GM21360 (cell line): ENCODE data around the gene ERAP2.
A peak's percentile ranks its signal among the peaks of the same experiment; 100 is the strongest.
"Not testable (repeated sequence)": the region's sequence is repeated elsewhere in the genome, so short reads cannot be mapped to it uniquely, and the experiment has no call there.

Experiments used
- ATAC-seq: cut with Tn5 transposase; IDR thresholded peaks from one replicate; pipeline ENCODE4 v1.9.1; 2021; ENCODE audit warnings: mild to moderate bottlenecking, moderate library complexity; ENCODE audit not compliant: unreplicated experiment

ERAP2 gene

DNA sequence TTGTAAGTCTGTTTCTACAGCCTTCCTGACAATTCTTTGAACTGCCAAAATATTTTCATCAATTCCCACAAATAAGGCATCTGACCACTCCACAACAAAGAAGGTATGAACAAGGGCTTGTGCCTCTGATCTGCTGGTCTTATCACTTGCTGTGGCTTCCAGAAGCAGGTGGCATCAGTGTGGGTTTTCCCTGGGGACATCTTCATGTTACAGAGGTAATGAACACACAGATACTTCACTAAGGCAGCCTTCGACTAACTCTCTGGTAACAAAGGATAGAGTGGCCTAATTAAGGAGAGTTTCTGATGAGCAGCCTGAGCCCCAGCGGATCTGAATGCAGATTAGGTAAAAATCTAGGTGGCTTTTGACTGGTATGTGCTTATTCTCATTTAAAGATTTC lies 15.2 kb upstream of the ERAP2 start:
- ATAC-seq = no peak

DNA sequence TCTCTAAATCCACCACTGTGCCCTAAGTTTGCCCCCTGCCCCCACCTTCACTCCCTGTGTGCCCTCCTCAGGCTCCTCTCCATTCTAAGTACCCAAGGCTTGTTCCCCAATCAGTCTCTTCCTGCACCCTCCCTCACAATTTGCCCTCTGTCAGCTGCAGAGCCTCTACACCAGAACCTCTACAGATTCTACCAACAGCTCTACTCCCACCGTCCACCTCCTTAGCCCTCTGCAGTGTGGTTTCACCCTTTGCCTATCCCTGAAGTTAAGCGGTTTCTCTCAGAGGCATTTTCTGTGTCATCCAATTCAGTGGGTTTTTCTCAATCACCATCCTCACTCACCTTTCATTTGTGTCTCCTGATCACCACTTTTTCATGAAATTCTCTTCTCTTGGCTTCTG lies 13.2 kb upstream of the ERAP2 start:
- ATAC-seq = no peak

DNA sequence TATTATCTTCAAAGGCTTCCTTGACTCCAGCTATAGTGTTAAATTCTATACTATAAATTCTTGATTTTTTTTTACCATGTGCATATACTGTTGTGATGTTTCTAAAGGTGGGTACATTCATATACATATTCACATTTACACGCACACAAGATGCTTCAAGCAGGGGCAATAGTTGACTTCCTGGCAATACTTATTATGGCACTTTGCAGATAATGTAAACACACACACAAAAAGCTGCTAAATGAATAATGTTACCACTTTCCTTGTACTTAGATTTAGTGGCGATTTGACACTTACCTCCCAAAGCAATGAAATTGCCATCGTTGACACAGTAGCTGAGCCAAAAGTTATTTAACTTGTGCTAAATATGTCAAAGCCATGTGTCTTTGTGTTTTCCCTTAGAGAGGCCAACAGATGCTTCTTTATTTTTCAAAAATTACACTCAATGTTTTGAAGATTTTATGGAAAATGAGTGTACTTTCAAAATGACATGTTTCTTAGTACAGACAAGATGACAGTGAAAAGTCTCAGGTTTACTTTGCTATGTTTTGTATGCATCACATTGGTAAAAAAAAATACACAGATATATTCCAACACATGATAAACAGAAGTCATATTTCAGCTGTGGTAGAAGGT lies 12.2 kb upstream of the ERAP2 start:
- no peak for ATAC-seq

DNA sequence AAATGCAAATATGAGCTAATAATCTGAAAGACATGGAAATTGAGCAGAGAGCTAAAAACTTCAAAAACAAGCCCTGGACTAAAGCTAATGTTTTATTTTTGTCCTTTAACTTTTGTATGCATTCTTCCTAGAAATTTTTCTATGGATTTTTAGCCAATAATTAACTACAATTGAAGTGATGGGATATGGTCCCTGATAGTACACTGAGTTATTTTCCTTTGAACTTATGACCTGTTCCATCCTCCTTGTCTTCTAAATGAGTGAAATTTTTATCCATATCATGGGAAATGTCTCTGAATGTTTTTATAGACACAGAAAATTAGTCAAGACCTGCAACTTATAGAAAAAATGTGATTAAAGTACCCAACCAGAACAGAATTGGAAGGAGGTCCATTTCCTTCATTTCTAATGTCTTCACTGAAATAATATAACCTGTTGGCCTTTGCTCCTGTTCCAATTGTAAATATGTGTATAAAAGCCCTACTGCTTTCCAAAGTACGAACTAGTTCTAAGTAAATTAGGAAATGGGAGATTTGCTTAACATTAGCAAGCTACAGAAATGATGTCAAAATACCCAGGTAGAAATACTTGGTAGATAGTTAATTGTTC lies 11.3 kb upstream of the ERAP2 start:
- no peak for ATAC-seq

DNA sequence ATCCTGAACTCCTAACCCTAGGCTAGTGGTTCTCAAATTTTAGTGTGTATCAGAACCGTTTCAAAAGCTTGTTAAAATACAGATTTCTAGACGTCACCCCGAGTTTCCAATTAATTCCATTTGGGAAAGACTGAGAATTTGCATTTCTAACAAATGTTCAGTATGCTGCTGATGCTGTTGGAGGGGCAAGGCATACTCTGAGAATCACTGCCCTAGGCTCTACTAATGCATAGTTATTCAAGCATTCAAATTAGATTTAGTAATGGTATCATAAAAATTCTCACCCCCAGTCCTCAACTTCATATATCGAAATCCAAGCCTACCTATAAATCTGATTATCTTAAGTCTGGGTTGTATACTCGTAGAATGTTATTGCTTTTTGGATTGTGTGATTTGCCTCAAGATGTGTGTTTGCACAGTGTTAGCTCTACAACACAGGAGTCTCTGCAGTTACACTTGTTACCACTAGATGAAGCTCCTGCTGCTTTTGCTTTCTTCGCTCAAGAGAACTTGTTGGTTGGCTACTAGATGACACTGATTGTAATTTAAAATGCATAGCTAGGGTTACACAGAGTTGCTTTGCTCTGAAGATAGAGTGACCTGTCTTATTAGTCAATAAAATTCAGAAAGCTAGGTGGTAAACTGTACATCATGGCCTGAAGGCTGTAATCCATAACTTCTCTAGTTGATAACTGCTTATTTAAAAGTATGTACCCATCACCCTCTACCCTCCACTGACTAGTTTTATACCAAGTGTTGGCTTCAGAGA lies 7.5 kb upstream of the ERAP2 start:
- peak; percentile 68 for ATAC-seq

DNA sequence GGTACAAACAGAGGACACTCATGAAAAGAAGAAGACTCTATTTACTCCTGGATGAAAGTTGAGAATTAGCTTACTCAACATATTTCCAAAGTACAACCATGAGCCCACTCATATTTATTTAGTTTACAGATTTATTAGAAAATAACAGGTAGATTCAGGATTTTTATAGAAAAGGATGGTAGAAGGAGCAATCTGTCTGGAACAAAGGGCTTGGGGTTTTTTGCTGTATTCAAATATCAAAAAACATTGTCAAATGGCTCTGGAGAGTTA lies 7.0 kb upstream of the ERAP2 start:
- no peak for ATAC-seq

DNA sequence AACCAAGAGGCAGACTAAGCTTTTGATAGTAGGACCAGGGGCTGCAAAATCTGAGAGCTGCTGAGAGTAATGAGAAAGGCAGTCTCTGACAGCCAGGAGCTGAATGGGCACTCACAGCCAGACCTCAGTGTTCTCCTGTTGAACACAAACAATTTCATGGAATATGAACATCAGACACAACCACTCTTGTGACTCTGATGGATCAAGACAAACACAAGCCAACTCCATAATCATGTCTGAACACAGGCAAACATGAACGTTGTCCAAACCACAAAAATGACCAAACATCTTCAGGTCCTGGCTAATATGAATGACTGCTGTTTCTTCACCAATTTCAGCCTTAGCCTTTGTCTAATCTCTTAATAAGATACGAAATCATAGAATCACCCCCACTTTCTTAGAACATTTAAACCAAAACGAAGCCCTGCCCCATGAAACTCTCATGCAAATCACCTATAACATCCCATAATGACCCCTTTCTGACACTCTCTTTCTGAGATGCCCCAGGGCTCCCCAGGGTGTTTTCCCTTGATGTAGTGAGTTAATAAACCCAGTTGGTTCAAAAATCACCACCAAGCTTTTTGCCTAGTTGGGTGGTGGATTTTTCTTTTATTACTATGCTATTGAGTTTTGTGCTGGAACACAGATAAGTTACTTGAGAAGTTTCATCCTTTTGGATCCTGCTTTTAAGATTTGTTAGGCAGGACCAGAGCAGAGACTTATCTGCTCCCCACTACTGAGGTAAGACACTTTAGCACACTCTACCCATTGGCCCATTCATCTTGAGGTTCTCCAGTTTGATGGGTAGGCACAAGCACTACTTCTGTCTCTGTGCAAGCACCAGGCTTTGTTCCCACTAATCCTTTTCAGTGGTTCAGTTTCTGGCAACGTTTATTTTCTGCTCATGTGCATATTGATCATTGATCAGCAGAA lies 5.9 kb upstream of the ERAP2 start:
- ATAC-seq = peak; percentile 65

DNA sequence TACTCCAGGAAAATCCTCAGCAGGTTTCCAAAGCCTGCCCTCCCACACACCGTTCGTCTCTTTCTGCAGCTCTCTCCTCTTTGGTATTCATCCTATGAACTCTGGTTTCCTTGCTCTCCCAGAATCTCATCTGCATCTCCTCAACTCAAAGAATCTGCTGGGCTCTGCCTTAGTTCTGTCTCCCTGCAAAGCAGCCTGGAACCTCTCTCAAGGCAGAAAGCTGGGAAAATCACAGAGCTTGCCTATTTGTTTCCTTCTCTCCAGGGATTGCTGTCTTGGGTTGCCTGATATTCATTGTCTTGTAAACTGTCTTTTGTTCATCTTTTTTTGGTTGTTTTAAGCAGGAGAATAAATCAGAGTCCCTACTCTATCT lies 5.3 kb upstream of the ERAP2 start:
- ATAC-seq = no peak

DNA sequence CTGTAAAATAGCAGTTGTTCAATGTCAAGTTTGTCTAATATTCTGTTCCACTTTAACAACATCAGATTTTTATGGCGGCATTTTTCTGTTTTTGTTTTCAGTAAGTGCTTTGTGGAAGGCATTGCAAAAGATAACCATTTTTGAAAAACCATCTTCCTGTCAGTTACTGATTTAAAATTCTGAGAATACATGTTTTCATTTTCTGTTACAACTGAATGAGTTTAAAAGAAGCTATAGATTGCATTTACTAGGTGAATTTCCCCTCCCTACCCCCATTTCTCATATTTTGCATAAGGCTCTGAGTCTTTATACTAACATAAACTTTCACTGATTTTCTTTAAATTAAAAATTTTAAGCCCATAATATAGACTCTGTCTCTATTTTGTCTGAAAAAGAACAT lies 4.6 kb upstream of the ERAP2 start:
- ATAC-seq = no peak

DNA sequence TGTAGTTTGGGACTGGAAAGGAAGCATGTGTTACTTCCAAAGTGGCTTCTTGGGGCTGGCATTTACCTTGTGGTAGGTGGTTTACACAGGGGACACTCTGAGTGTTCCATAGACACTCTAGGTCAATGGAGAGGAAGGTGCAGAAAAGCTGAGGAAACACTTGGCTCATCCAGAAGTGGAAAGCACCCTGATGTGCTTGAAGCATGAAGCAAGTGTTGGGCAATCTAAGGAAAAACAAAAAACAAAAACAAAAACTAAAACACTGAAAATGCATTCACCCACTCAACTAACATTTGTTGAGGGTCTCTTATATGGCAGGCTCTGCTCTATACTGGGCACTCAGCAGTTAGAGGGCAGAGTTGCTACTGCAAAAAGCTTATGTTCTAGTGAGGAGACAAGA lies 2.9 kb upstream of the ERAP2 start:
- ATAC-seq = no peak

DNA sequence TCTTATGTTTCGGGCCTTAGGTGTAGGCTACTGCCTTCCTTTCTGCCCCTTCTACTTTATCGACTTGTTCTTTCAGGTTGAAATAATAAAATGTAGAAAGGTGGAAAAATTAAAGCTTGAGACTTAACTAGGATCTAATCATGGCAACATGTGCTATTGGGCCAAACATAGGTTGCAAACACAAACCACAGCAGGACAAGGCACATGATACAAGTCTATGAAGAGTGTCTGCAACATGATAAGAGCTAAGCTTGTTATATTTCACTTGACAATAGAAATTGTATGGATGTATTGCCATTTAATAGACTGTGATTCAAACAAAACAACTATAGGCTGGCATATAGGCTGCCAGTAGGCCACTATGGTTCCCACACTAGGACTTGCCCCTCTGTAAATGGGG lies 1.7 kb upstream of the ERAP2 start:
- no peak for ATAC-seq

DNA sequence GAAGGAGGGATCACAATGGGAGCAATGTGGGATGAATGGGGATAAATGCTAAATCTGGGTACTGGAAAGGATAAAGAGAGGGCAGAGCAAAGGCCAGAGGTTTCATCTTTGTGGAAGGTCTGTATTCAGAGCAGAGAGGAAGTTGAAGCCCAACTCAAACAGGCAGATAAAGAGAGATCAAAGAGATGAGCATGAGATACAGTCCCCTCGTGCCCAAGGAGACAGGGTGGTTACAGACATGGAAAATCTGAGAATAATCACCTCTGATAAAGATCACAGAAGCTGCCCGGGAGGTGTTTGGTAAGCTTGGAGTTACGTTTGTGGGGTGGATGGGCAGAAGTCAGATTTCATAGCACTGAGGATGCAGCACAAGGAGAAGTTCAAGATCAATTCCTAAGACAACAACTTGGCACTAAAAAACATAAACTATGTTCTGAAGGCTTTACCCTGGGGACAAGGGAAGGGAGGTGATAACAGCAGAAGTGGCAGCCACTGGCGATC lies 459 bp upstream of the ERAP2 start:
- peak; percentile 4 for ATAC-seq

DNA sequence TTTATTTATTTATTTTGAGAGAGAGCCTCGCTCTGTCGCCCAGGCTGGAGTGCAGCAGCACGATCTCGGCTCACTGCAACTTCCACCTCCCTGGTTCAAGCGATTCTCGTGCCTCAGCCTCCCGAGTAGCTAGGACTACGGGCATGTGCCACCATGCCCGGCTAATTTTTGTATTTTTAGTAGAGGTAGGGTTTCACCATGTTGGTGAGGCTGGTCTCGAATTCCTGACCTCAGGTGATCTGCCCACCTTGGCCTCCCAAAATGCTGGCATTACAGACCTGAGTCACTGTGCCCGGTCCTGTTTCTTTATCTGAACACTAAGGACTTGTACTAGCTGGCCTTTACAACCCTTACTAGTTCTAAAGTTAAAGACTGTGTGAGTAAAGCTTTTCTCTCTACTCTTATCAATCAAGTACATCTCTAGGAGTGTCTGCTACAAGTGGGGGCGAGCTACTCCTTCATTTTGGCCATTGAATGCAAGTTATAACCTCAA lies 723 bp downstream of the ERAP2 start:
- ATAC-seq = not testable (repeated sequence)

DNA sequence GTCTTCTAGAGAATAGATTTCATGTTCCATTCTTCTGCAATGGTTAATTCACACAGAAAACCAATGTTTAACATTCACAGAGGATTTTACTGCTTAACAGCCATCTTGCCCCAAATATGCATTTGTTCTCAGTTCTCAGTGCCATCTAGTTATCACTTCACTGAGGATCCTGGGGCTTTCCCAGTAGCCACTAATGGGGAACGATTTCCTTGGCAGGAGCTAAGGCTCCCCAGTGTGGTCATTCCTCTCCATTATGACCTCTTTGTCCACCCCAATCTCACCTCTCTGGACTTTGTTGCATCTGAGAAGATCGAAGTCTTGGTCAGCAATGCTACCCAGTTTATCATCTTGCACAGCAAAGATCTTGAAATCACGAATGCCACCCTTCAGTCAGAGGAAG lies 3.4 kb downstream of the ERAP2 start:
- no peak for ATAC-seq

DNA sequence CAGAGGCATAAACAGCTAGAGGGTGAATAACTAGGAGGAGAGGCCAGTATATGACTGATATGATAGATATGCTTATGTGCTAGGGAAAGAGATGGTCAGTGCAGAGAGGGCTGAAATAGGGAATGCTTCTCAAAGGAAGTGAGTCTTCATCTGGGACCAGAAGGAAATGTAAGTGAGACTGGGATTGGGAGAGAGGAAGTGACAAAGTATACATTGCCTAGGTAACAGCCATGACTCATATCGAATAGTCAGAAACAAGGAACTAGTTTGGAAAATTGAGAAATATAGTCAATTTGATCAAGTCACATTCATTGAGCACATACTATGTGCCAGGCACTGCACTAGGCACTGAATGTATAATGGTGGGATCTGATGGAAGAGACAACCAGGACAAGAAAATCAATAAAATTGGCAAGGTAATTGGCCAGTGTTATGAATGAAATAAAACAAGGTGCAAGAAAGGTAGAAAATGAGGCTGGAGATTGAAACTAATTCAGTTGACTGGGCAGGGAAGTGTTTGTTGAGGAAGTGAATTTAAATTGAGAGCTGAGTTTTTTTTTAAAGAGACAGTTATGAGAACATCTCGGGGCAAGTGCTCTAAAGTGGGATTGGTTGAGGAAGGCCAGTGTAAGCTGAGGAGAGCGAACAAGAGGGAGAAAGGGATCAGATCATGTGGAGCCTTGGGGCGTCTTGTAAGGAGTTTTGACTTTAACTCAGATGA lies 4.3 kb downstream of the ERAP2 start:
- ATAC-seq = no peak

DNA sequence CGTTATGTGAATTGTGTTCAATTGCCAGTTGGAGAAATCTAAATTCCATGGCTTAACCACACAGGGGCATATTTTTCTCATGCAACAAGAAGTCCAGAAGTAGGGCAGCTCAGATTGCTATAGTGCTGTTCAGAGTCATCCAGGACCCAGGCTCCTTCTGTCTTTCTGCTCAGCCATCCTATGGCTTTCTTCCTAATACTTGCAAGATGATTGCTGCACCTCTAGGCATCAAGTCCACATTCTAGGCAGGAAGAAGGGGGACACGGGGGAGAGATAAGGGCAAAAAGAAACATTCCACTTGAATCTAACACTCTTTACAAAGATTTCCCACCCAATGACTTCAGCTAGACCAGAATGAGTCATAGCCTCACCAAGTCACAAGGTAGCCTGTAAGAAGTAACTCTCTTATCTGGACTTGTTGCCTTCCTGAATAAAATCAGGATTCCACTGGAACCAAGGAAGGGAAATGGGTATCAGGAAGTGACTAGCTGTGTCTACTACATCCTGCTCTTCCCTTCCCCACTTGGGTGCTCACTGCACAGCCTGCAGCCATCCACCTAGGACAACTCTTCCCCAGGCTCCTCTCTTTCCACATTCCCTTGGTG lies 5.3 kb downstream of the ERAP2 start:
- no peak for ATAC-seq

DNA sequence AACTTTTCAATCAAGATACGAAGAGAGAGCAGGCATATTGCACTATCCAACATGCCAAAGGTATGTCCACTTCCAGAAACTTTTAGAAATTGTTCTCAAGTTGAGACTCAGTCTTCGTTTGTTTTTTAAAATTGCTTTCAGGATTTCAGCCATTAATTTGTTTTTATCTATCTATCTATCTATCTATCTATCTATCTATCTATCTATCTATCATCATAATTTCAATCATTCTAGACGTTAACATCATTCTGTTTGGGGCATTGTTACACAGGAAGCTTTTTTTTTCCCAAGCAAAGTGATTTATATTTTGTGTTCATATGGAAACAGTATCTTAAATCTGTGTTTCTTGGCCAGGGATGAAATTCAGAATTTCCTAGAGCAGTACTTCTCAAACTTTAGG lies 7.6 kb downstream of the ERAP2 start:
- no peak for ATAC-seq

DNA sequence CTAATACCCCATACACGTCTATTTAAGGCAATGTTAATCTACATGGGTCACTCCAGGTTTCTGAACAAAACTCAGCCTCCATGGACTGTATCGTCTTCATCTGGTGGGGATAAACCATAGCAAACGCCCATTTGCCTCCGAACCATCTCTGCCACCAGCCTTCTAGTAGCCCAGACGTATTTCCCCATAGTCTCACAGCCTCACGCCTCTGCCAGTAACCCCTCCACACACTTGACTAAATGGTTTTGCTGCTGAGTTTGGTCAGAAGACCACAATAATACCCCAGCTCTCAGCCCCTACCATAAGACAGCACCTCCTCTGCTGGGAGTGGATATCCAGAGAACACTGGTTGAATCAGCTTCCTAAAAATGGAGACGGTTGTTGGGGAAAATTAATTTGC lies 8.7 kb downstream of the ERAP2 start:
- no peak for ATAC-seq

DNA sequence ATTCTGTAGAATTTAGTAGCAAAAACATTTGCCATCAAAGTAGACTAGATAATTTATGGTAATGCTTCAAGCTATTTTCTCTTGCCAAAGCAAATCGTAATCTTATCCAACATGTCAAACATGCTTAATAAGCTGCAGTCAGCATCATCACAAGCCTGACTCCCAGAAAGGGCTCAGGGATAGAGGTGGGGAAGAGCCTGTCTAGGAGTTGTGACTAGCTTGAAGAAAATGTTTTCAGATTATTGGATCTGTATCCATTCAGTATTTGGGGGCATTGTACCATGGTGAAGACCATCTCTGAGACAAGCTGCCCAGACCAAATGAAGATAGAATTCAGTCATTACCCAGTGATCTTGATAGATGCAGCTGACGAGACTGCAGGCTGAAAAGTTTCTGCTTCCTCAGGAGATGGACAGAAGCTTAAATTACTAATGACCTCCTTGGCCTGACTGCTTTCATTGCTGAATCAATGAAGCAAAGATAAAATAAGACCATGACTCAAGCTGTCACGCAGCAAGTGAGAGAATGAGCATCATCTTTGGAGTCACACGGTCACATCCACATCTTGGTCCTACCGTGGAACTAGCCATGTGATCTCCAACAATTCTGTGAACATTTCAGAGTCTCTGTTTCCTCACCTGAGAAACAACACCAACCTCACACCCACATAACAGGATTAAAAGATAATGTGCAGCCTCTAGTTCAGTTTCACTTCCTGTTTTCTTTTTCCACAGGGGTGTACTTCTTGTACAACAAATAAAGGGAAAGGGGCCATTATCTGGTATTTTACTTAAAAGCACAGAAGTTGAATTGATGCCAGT lies 9.4 kb downstream of the ERAP2 start:
- ATAC-seq = peak; percentile 86
